MM.1S (cell line): ENCODE data around the gene ISCU.

ENCODE experiments used
- DNase-seq: peaks from one replicate; pipeline ENCODE4 v3.0.0-alpha.2; 2015
- H2AFZ ChIP-seq: fragments of 300-600 bp; sonication (generic); 2 replicates; pipeline ENCODE4 v1.6.0; 2016; ENCODE audit warnings: antibody characterized with exemption, low read length
- H3F3A ChIP-seq: fragments of 300-600 bp; sonication (generic); 2 replicates; pipeline ENCODE4 v1.6.1; 2016; ENCODE audit warnings: mild to moderate bottlenecking, antibody characterized with exemption, low read length, moderate library complexity, mixed read lengths; ENCODE audit not compliant: insufficient read depth
- H3K27ac ChIP-seq: fragments of 300-600 bp; sonication (generic); 2 replicates; pipeline ENCODE4 v1.5.1; 2016; ENCODE audit warnings: mild to moderate bottlenecking, low read length
- H3K27me3 ChIP-seq: fragments of 300-600 bp; sonication (generic); replicated peaks from 2 replicates; pipeline ENCODE4 v1.6.0; 2016; ENCODE audit warnings: low read length; ENCODE audit not compliant: insufficient read depth
- H3K36me3 ChIP-seq: fragments of 300-600 bp; sonication (generic); replicated peaks from 2 replicates; pipeline ENCODE4 v1.6.1; 2016; ENCODE audit warnings: mild to moderate bottlenecking, low read length, mixed read lengths; ENCODE audit not compliant: insufficient read depth
- H3K4me1 ChIP-seq: fragments of 300-600 bp; sonication (generic); 2 replicates; pipeline ENCODE4 v1.6.1; 2016; ENCODE audit warnings: low read length, mixed read lengths
- H3K4me2 ChIP-seq: fragments of 300-600 bp; sonication (generic); 2 replicates; pipeline ENCODE4 v1.6.0; 2016; ENCODE audit warnings: low read depth, low read length
- H3K4me3 ChIP-seq: fragments of 300-600 bp; sonication (generic); 2 replicates; pipeline ENCODE4 v1.5.1; 2016; ENCODE audit warnings: low read length, mixed read lengths
- H3K79me2 ChIP-seq: fragments of 300-600 bp; sonication (generic); 2 replicates; pipeline ENCODE4 v1.6.1; 2016; ENCODE audit warnings: mixed run types, low read length, mixed read lengths
- H3K9ac ChIP-seq: fragments of 300-600 bp; sonication (generic); 2 replicates; pipeline ENCODE4 v1.6.1; 2016; ENCODE audit warnings: low read length, mixed read lengths
- H3K9me2 ChIP-seq: fragments of 300-600 bp; sonication (generic); replicated peaks from 2 replicates; pipeline ENCODE4 v1.6.1; 2016; ENCODE audit warnings: mild to moderate bottlenecking, low read length, mixed read lengths; ENCODE audit not compliant: insufficient read depth
- H3K9me3 ChIP-seq: fragments of 300-600 bp; sonication (generic); replicated peaks from 2 replicates; pipeline ENCODE4 v1.6.1; 2016; ENCODE audit warnings: mild to moderate bottlenecking, low read length, mixed read lengths; ENCODE audit not compliant: insufficient read depth
- H4K20me1 ChIP-seq: fragments of 300-600 bp; sonication (generic); 2 replicates; pipeline ENCODE4 v1.6.1; 2016; ENCODE audit warnings: mild to moderate bottlenecking, low read length, moderate library complexity, mixed read lengths; ENCODE audit not compliant: insufficient read depth
- CTCF ChIP-seq: fragments of 300-600 bp; sonication (generic); IDR thresholded peaks from 2 replicates; pipeline ENCODE4 v1.5.1; 2016; ENCODE audit warnings: antibody characterized with exemption, low read length, mixed read lengths
- EZH2 ChIP-seq: fragments of 300-600 bp; sonication (generic); optimal IDR thresholded peaks from 2 replicates; pipeline ENCODE3; 2017; ENCODE audit warnings: low read depth, mild to moderate bottlenecking, antibody characterized with exemption, low read length, mixed read lengths
- EZH2phosphoT487 ChIP-seq: fragments of 300-600 bp; sonication (generic); IDR thresholded peaks from 2 replicates; pipeline ENCODE4 v1.6.1; 2018; ENCODE audit warnings: antibody characterized with exemption, low read length

ISCU gene

GRCh38 chr12:108577458-108577857, 15.1 kb downstream of the ISCU start:
- Histone ChIP-seq H3K4me1 (peaks cover 59% of the 10 kb centered on the region), H3K27ac (no peak overlapping the region), H3K27me3 (no peaks in the 10 kb centered on the region), H3K79me2 (no peaks in the 10 kb centered on the region), H3K36me3 (no peaks in the 10 kb centered on the region), H3K9ac (no peak overlapping the region), H3K4me2 (no peak overlapping the region), H3K9me2 (no peaks in the 10 kb centered on the region), H3F3A (peaks cover 34% of the 10 kb centered on the region), H2AFZ (no peak overlapping the region), H3K4me3 (no peak overlapping the region), H4K20me1 (no peaks in the 10 kb centered on the region), H3K9me3 (no peaks in the 10 kb centered on the region)
- DNase-seq, result no peak
- TF ChIP-seq EZH2, result no peak
- no peak for TF ChIP-seq EZH2phosphoT487
- TF ChIP-seq CTCF, result no peak

- Histone ChIP-seq H3K4me3 (no peak overlapping the region), H3K4me1 (peaks cover 52% of the 10 kb centered on the region), H4K20me1 (no peaks in the 10 kb centered on the region)
These were observed 15.9 kb downstream of the ISCU start for GRCh38 chr12:108578264-108578663.

GRCh38 chr12:108578813-108579212, 16.4 kb downstream of the ISCU start:
- Histone ChIP-seq H3K4me3 (no peak overlapping the region), H3K79me2 (no peaks in the 10 kb centered on the region), H3K4me2 (no peak overlapping the region), H3K9ac (no peak overlapping the region), H3K9me2 (no peaks in the 10 kb centered on the region), H4K20me1 (no peaks in the 10 kb centered on the region), H3K36me3 (no peaks in the 10 kb centered on the region), H3K27ac (no peak overlapping the region), H3K9me3 (no peaks in the 10 kb centered on the region), H3K4me1 (peaks cover 47% of the 10 kb centered on the region), H3F3A (peaks cover 24% of the 10 kb centered on the region), H2AFZ (no peak overlapping the region), H3K27me3 (no peaks in the 10 kb centered on the region)
- TF ChIP-seq CTCF (no peak), EZH2phosphoT487 (no peak), EZH2 (no peak)
- DNase-seq, result no peak

More at GRCh38 chr12:108578264-108578663, 15.9 kb downstream of the ISCU start:
- Histone ChIP-seq H3K36me3 (no peaks in the 10 kb centered on the region), H3K9ac (no peak overlapping the region), H3F3A (peaks cover 28% of the 10 kb centered on the region), H3K9me3 (no peaks in the 10 kb centered on the region), H2AFZ (no peak overlapping the region), H3K4me2 (no peak overlapping the region), H3K27ac (no peak overlapping the region), H3K79me2 (no peaks in the 10 kb centered on the region), H3K9me2 (no peaks in the 10 kb centered on the region), H3K27me3 (no peaks in the 10 kb centered on the region)
- DNase-seq, result no peak
- TF ChIP-seq EZH2phosphoT487, result no peak
- no peak for TF ChIP-seq CTCF
- no peak for TF ChIP-seq EZH2
